ENCODE results near the gene LILRB5. TPM values are rescaled to one million over a fixed set of nuclear protein-coding genes. Genes with fewer than 3 reads are reported as not detected.
A peak's percentile ranks its signal among the peaks of the same experiment; 100 is the strongest.

LILRB5 gene
- total and polyA plus RNA-seq, 2 of the 4 experiments (the other 2 are of a cell fraction) = not detected

GRCh38 chr19:54231077-54231931 is 25.8 kb downstream of the LILRB5 start:
- Histone ChIP-seq H4K8ac (ENCODE audit: low read depth in 2 of 2, low read length in 2 of 2) (no peak overlapping the region), H2BK15ac (ENCODE audit: low read depth, low read length) (no peak overlapping the region), H2BK20ac (ENCODE audit: low read depth, low read length) (no peak overlapping the region), H3K14ac (replicated peaks; ENCODE audit: low read depth, low read length) (no peak overlapping the region), H3K9me3 (ENCODE audit: control insufficient read depth, insufficient read depth, low read length) (no peaks in the 10 kb centered on the region), H2AK9ac (replicated peaks; ENCODE audit: low read depth, low read length, poor library complexity) (peak overlapping the region; percentile 51), H4K20me1 (ENCODE audit: insufficient read depth, low read length) (no peaks in the 10 kb centered on the region), H3K4me3 (ENCODE audit: insufficient read depth, low read depth, low read length) (no peak overlapping the region), H3K18ac (ENCODE audit: low read depth, low read length) (no peak overlapping the region), H2AK5ac (ENCODE audit: low read depth, low read length) (no peak overlapping the region), H3K27ac (ENCODE audit: insufficient read depth, low read length) (no peak overlapping the region), H2BK5ac (ENCODE audit: low read depth, low read length, poor library complexity, severe bottlenecking) (no peak overlapping the region), H3K23ac (ENCODE audit: low read depth, low read length) (no peak overlapping the region), H2AFZ (replicated peaks; ENCODE audit: low read length, poor library complexity) (peak overlapping the region; percentile 84), H3K4me2 (ENCODE audit: low read depth, low read length) (no peak overlapping the region; the same call in 1 of the 2 replicates), H3K36me3 (ENCODE audit: control insufficient read depth, insufficient read depth, low read length) (no peaks in the 10 kb centered on the region), H3K4ac (ENCODE audit: low read depth, low read length) (no peak overlapping the region), H3K4me1 (ENCODE audit: control insufficient read depth, insufficient read depth, low read length) (no peaks in the 10 kb centered on the region), H3K56ac (ENCODE audit: extremely low read depth, insufficient read depth, low read length) (no peak overlapping the region), H3K9ac (ENCODE audit: low read depth, low read length) (no peak overlapping the region), H3K9me1 (ENCODE audit: insufficient read depth, low read length) (no peaks in the 10 kb centered on the region; the same call in 1 of the 2 replicates), H4K91ac (ENCODE audit: insufficient read depth, low read depth, low read length) (no peak overlapping the region), H2BK120ac (ENCODE audit: low read depth, low read length) (no peak overlapping the region), H4K5ac (ENCODE audit: low read depth, low read length) (no peak overlapping the region), H3K27me3 (ENCODE audit: control insufficient read depth, insufficient read depth, low read length) (peaks cover 4% of the 10 kb centered on the region), H3K79me1 (ENCODE audit: low read depth in 1 of 2, low read length in 2 of 2) (no peaks in the 10 kb centered on the region)
- intact Hi-C loops (cut with micrococcal nuclease) (loop anchor here (1.0 kb wide), 2 partner anchors 63 to 116 kb away; partner anchors contain the start of genes PRPF31 and TFPT), in situ Hi-C loops (cut with MboI; ENCODE audit: low sequenced_read_pairs) (no loop called here), dilution Hi-C loops (cut with HindIII; ENCODE audit: low sequenced_read_pairs, unreplicated experiment) (no loop called here)
- TF ChIP-seq USF2 (IDR thresholded peaks at IDR 0.05; ENCODE audit: low read depth, low read length) = peak; percentile 47
- TF ChIP-seq SMC3 (IDR thresholded peaks at IDR 0.05; ENCODE audit: low read depth, low read length) = peak; percentile 89
- TF ChIP-seq CHD1 (IDR thresholded peaks at IDR 0.05; ENCODE audit: low read depth, low read length) = no peak
- 0 out of 2 replicates have a peak, but pooled peaks have one; percentile 23 for TF ChIP-seq MAZ (IDR thresholded peaks at IDR 0.05; ENCODE audit: borderline replicate concordance, low read depth, low read length)
- peak; percentile 96 for TF ChIP-seq CTCF (conservative IDR thresholded peaks at IDR 0.05; ENCODE audit: low read depth, low read length)
- peak; percentile 94 for TF ChIP-seq RAD21 (IDR thresholded peaks at IDR 0.05; ENCODE audit: low read length)
- TF ChIP-seq, protein P1, sequence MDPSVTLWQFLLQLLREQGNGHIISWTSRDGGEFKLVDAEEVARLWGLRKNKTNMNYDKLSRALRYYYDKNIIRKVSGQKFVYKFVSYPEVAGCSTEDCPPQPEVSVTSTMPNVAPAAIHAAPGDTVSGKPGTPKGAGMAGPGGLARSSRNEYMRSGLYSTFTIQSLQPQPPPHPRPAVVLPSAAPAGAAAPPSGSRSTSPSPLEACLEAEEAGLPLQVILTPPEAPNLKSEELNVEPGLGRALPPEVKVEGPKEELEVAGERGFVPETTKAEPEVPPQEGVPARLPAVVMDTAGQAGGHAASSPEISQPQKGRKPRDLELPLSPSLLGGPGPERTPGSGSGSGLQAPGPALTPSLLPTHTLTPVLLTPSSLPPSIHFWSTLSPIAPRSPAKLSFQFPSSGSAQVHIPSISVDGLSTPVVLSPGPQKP (IDR thresholded peaks at IDR 0.05; ENCODE audit: borderline replicate concordance, low read depth, low read length) = no peak
- ATAC-seq (ENCODE audit: low read depth) (peak; percentile 100), DNase-seq (peak; percentile 73)
- whole genome bisulfite sequencing, 2 experiments (ENCODE audit: extremely low coverage in 2 of 2, insufficient read length in 1 of 2) = 10% methylated on average over 15 of the region's 21 CpGs; no CpG with 5 or more reads in 1 of the 2 experiments
- POLR2A ChIA-PET (ENCODE audit: unreplicated experiment) = no interaction called here
- no TSS peak for BruUV-seq (replicated peaks)
- CTCF ChIA-PET = no interaction called here
